IMR-90 (cell line): Measurements from ENCODE around the gene TPPP. TPM values are rescaled to one million over a fixed set of nuclear protein-coding genes. Genes with fewer than 3 reads are reported as not detected.

Experiments used
- ATAC-seq: fragments of 200-7000 bp; cut with Tn5 transposase; 2 replicates; pipeline ENCODE4 v1.9.1; 2020; ENCODE audit warnings: low read depth, mild to moderate bottlenecking, moderate library complexity
- BruUV-seq: library from RNA; stranded (reverse); fragments of 400-500 nt; replicated peaks from 2 replicates; lab custom pipeline; 2021; lab: Mats Ljungman, UMichigan
- CTCF ChIA-PET: fragments of 300-600 bp; formaldehyde crosslinking; extraction: SDS; loops from one replicate; lab custom pipeline; 2021; ENCODE audit warnings: antibody characterized with exemption; lab: Yijun Ruan, JAX
- POLR2A ChIA-PET: fragments of 300-600 bp; sonication (Branson Sonifier 250); formaldehyde crosslinking; loops from one replicate; lab custom pipeline; 2022; ENCODE audit warnings: antibody characterized with exemption; ENCODE audit not compliant: unreplicated experiment; lab: Charles Lee
- DNase-seq: peaks from one replicate; pipeline ENCODE4 v3.0.0; 2013
- H2AFZ ChIP-seq: replicated peaks from 2 replicates; pipeline ENCODE3; 2013; ENCODE audit warnings: low read length, mild to moderate bottlenecking; ENCODE audit not compliant: poor library complexity
- H2AK5ac ChIP-seq: 2 replicates; pipeline ENCODE4 v1.6.1; 2013; ENCODE audit warnings: low read depth, low read length, inconsistent platforms
- H2AK9ac ChIP-seq: replicated peaks from 2 replicates; pipeline ENCODE3; 2013; ENCODE audit warnings: mild to moderate bottlenecking, low read depth, low read length, moderate library complexity; ENCODE audit not compliant: poor library complexity
- H2BK120ac ChIP-seq: 2 replicates; pipeline ENCODE4 v1.6.1; 2013; ENCODE audit warnings: low read depth, low read length, inconsistent platforms
- H2BK15ac ChIP-seq: 3 replicates; pipeline ENCODE4 v1.6.1; 2013; ENCODE audit warnings: low read depth, low read length, inconsistent platforms
- H2BK20ac ChIP-seq: 2 replicates; pipeline ENCODE4 v1.6.1; 2013; ENCODE audit warnings: low read depth, mild to moderate bottlenecking, inconsistent platforms, low read length, moderate library complexity
- H2BK5ac ChIP-seq: 2 replicates; pipeline ENCODE4 v1.6.1; 2013; ENCODE audit warnings: mild to moderate bottlenecking, low read depth, low read length, inconsistent platforms; ENCODE audit not compliant: poor library complexity, severe bottlenecking
- H3K14ac ChIP-seq: replicated peaks from 2 replicates; pipeline ENCODE4 v1.6.1; 2013; ENCODE audit warnings: low read depth, low read length, inconsistent platforms
- H3K18ac ChIP-seq: 2 replicates; pipeline ENCODE4 v1.6.1; 2013; ENCODE audit warnings: low read depth, low read length, control low read depth
- H3K23ac ChIP-seq: 2 replicates; pipeline ENCODE4 v1.6.1; 2013; ENCODE audit warnings: low read depth, low read length, inconsistent platforms
- H3K27ac ChIP-seq: 2 replicates; pipeline ENCODE4 v1.5.1; 2013; ENCODE audit warnings: mild to moderate bottlenecking, control low read depth, low read length; ENCODE audit not compliant: insufficient read depth
- H3K27me3 ChIP-seq: 2 replicates; pipeline ENCODE4 v1.6.1; 2013; ENCODE audit warnings: low read length; ENCODE audit not compliant: control insufficient read depth, insufficient read depth
- H3K36me3 ChIP-seq: 2 replicates; pipeline ENCODE4 v1.6.1; 2013; ENCODE audit warnings: low read length, mixed read lengths; ENCODE audit not compliant: control insufficient read depth, insufficient read depth
- H3K4ac ChIP-seq: 2 replicates; pipeline ENCODE4 v1.6.1; 2013; ENCODE audit warnings: low read depth, low read length, inconsistent platforms
- H3K4me1 ChIP-seq: 2 replicates; pipeline ENCODE4 v1.6.1; 2013; ENCODE audit warnings: low read length, mixed read lengths; ENCODE audit not compliant: control insufficient read depth, insufficient read depth
- H3K4me2 ChIP-seq: 2 replicates; pipeline ENCODE4 v1.6.1; 2013; ENCODE audit warnings: low read depth, mild to moderate bottlenecking, control low read depth, low read length, moderate library complexity
- H3K4me3 ChIP-seq: 2 replicates; pipeline ENCODE4 v1.5.1; 2013; ENCODE audit warnings: low read depth, mild to moderate bottlenecking, control low read depth, low read length, moderate library complexity; ENCODE audit not compliant: insufficient read depth
- H3K56ac ChIP-seq: 2 replicates; pipeline ENCODE4 v1.6.1; 2013; ENCODE audit warnings: low read length, inconsistent platforms; ENCODE audit not compliant: insufficient read depth; ENCODE audit errors: extremely low read depth
- H3K79me1 ChIP-seq, 2 experiments: 2 replicates each; pipeline ENCODE4 v1.6.1; 2013; ENCODE audit warnings: low read length in 2 of 2, inconsistent platforms in 1 of 2, low read depth in 1 of 2
- H3K9ac ChIP-seq: 2 replicates; pipeline ENCODE4 v1.6.1; 2013; ENCODE audit warnings: low read depth, low read length, control low read depth
- H3K9me1 ChIP-seq: 2 replicates; pipeline ENCODE4 v1.6.1; 2013; ENCODE audit warnings: low read length, inconsistent platforms; ENCODE audit not compliant: insufficient read depth
- H3K9me3 ChIP-seq: 2 replicates; pipeline ENCODE4 v1.6.1; 2013; ENCODE audit warnings: low read length; ENCODE audit not compliant: control insufficient read depth, insufficient read depth
- H4K20me1 ChIP-seq: 2 replicates; pipeline ENCODE4 v1.6.1; 2013; ENCODE audit warnings: low read length, inconsistent platforms; ENCODE audit not compliant: insufficient read depth
- H4K5ac ChIP-seq: 2 replicates; pipeline ENCODE4 v1.6.1; 2013; ENCODE audit warnings: mild to moderate bottlenecking, low read depth, low read length, control low read depth
- H4K8ac ChIP-seq, 2 experiments: 2 replicates each; pipeline ENCODE4 v1.6.1; 2013; ENCODE audit warnings: low read depth in 2 of 2, low read length in 2 of 2, control low read depth in 1 of 2, inconsistent platforms in 1 of 2
- H4K91ac ChIP-seq: 2 replicates; pipeline ENCODE4 v1.6.1; 2013; ENCODE audit warnings: low read depth, low read length, inconsistent platforms; ENCODE audit not compliant: insufficient read depth
- CEBPB ChIP-seq: IDR thresholded peaks from 2 replicates; pipeline ENCODE4 v1.6.1; 2012; ENCODE audit warnings: low read depth, low read length, improper control_type of control experiment
- CHD1 ChIP-seq: IDR thresholded peaks from 2 replicates; pipeline ENCODE4 v1.6.1; 2012; ENCODE audit warnings: low read depth, low read length, improper control_type of control experiment
- FOS ChIP-seq: fragments of 150-350 bp; IDR thresholded peaks from 2 replicates; pipeline ENCODE4 v1.6.1; 2016; ENCODE audit warnings: low read depth, low read length
- MAFK ChIP-seq: IDR thresholded peaks from 2 replicates; pipeline ENCODE4 v1.6.1; 2012; ENCODE audit warnings: low read depth, low read length, improper control_type of control experiment
- MXI1 ChIP-seq: IDR thresholded peaks from 2 replicates; pipeline ENCODE4 v1.6.1; 2012; ENCODE audit warnings: low read depth, mild to moderate bottlenecking, low read length, moderate library complexity, borderline replicate concordance
- POLR2A ChIP-seq: IDR thresholded peaks from 2 replicates; pipeline ENCODE4 v1.6.1; 2012; ENCODE audit warnings: mild to moderate bottlenecking, low read depth, low read length
- RCOR1 ChIP-seq: IDR thresholded peaks from 2 replicates; pipeline ENCODE4 v1.6.1; 2012; ENCODE audit warnings: mild to moderate bottlenecking, low read length, improper control_type of control experiment; ENCODE audit not compliant: insufficient replicate concordance
- SMC3 ChIP-seq: fragments of 150-350 bp; IDR thresholded peaks from 2 replicates; pipeline ENCODE4 v1.6.1; 2016; ENCODE audit warnings: low read depth, mild to moderate bottlenecking, antibody characterized with exemption, low read length, moderate library complexity
- WGBS, 2 experiments: methylation state at CpG; one replicate each; pipeline versions ENCODE4 v1.1.5 to v1.1.7; 2013; ENCODE audit warnings: missing lambda C conversion rate in 2 of 2; ENCODE audit not compliant: insufficient read length in 1 of 2; ENCODE audit errors: extremely low coverage in 2 of 2; 5-methylcytosine and 5-hydroxymethylcytosine counted together
- dilution Hi-C: fragments of 300-500 bp; cut with HindIII; formaldehyde crosslinking; loops from one replicate; pipeline ENCODE4 v1.14.3; 2018; ENCODE audit warnings: low sequenced_read_pairs; ENCODE audit not compliant: unreplicated experiment
- in situ Hi-C: fragments of 300-500 bp; cut with MboI; formaldehyde crosslinking; loops from 3 replicates; pipeline ENCODE4 v1.14.3; 2019; ENCODE audit warnings: low sequenced_read_pairs, inconsistent platforms, mixed read lengths
- intact Hi-C: fragments of 100-400 bp; cut with micrococcal nuclease; formaldehyde crosslinking; loops from 2 replicates; pipeline ENCODE4 v1.10.0; 2022
- polyA plus RNA-seq, 3 experiments: library from polyadenylated mRNA; depleted of rRNA; stranded (reverse); fragments of >200 nt; gene quantifications; 2 replicates each; pipeline ENCODE4 v1.2.3, GENCODE V29; 2012; ENCODE audit warnings: low replicate concordance in 1 of 3
- total RNA-seq: library from RNA; depleted of rRNA; stranded (reverse); fragments of >200 nt; gene quantifications from 2 replicates; pipeline ENCODE4 v1.2.3, GENCODE V29; 2012
- TF ChIP-seq, protein P1 (sequence below): fragments of 150-350 bp; IDR thresholded peaks from 2 replicates; pipeline ENCODE4 v1.6.1; 2016; ENCODE audit warnings: low read depth, mild to moderate bottlenecking, low read length, moderate library complexity, borderline replicate concordance
- TF ChIP-seq, protein P2 (sequence below): conservative IDR thresholded peaks from 2 replicates; pipeline ENCODE4 v1.5.1; 2012; ENCODE audit warnings: mild to moderate bottlenecking, low read depth, low read length, improper control_type of control experiment
- TF ChIP-seq, protein P3 (sequence below): fragments of 150-350 bp; IDR thresholded peaks from 2 replicates; pipeline ENCODE4 v1.6.1; 2017; ENCODE audit warnings: mild to moderate bottlenecking, antibody characterized with exemption, low read length, low read depth

Gene TPPP
- total and polyA plus RNA-seq, 2 of the 4 experiments (the other 2 are of a cell fraction), result under 0.01 to 0.07 TPM

DNA sequence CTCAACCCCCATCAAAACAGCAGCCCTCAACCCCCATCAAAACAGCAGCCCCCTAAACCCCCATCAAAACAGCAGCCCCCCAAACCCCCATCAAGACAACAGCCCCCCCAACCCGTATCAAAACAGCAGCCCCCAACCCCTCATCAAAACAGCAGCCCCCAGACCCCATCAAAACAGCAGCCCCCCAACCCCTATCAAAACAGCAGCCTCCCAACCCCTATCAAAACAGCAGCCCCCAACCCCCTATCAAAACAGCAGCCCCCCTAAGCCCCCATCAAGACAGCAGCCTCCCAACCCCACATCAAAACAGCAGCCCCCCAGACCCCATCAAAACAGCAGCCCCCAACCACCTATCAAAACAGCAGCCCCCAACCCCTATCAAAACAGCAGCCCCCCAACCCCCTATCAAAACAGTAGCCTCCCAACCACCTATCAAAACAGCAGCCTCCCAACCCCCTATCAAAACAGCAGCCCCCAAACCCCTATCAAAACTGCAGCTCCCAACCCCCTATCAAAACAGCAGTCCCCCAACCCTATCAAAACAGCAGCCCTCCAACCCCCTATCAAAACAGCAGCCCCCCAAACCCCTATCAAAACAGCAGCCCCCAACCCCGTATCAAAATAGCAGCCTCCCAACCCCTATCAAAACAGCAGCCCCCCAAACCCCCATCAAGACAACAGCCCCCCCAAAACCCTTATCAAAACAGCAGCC is 1.2 kb downstream of the TPPP start:
- H4K20me1 ChIP-seq, result no peaks in the 10 kb centered on the region
- H3K36me3 ChIP-seq, result no peaks in the 10 kb centered on the region
- H3K56ac ChIP-seq, result no peak overlapping the region
- H2BK20ac ChIP-seq, result no peak overlapping the region
- H3K4ac ChIP-seq, result no peak overlapping the region
- no peak overlapping the region for H3K14ac ChIP-seq
- H3K79me1 ChIP-seq, result no peaks in the 10 kb centered on the region
- ChIA-PET CTCF (no interaction called here), POLR2A (no interaction called here)
- peaks cover 7% of the 10 kb centered on the region for H3K27me3 ChIP-seq
- DNase-seq (no peak), ATAC-seq (no peak)
- H2AK9ac ChIP-seq, result no peak overlapping the region
- intact Hi-C loops, result no loop called here
- no peak overlapping the region for H4K91ac ChIP-seq
- no peak overlapping the region for H3K18ac ChIP-seq
- dilution Hi-C loops, result no loop called here
- TF ChIP-seq MXI1 (no peak), CHD1 (no peak), RCOR1 (no peak), MAFK (no peak), FOS (no peak), SMC3 (no peak), POLR2A (no peak), CEBPB (no peak)
- TF ChIP-seq, protein P1, sequence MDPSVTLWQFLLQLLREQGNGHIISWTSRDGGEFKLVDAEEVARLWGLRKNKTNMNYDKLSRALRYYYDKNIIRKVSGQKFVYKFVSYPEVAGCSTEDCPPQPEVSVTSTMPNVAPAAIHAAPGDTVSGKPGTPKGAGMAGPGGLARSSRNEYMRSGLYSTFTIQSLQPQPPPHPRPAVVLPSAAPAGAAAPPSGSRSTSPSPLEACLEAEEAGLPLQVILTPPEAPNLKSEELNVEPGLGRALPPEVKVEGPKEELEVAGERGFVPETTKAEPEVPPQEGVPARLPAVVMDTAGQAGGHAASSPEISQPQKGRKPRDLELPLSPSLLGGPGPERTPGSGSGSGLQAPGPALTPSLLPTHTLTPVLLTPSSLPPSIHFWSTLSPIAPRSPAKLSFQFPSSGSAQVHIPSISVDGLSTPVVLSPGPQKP, result no peak
- TF ChIP-seq, protein P2, sequence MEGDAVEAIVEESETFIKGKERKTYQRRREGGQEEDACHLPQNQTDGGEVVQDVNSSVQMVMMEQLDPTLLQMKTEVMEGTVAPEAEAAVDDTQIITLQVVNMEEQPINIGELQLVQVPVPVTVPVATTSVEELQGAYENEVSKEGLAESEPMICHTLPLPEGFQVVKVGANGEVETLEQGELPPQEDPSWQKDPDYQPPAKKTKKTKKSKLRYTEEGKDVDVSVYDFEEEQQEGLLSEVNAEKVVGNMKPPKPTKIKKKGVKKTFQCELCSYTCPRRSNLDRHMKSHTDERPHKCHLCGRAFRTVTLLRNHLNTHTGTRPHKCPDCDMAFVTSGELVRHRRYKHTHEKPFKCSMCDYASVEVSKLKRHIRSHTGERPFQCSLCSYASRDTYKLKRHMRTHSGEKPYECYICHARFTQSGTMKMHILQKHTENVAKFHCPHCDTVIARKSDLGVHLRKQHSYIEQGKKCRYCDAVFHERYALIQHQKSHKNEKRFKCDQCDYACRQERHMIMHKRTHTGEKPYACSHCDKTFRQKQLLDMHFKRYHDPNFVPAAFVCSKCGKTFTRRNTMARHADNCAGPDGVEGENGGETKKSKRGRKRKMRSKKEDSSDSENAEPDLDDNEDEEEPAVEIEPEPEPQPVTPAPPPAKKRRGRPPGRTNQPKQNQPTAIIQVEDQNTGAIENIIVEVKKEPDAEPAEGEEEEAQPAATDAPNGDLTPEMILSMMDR, result no peak
- TF ChIP-seq, protein P3, sequence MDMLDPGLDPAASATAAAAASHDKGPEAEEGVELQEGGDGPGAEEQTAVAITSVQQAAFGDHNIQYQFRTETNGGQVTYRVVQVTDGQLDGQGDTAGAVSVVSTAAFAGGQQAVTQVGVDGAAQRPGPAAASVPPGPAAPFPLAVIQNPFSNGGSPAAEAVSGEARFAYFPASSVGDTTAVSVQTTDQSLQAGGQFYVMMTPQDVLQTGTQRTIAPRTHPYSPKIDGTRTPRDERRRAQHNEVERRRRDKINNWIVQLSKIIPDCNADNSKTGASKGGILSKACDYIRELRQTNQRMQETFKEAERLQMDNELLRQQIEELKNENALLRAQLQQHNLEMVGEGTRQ, result no peak
- H4K8ac ChIP-seq, result no peak overlapping the region
- H3K4me1 ChIP-seq, result no peaks in the 10 kb centered on the region
- no peak overlapping the region for H3K23ac ChIP-seq
- no peak overlapping the region for H3K9ac ChIP-seq
- H3K9me1 ChIP-seq, result no peaks in the 10 kb centered on the region
- no peak overlapping the region for H3K4me2 ChIP-seq
- no peak overlapping the region for H3K27ac ChIP-seq
- H2AK5ac ChIP-seq, result no peak overlapping the region
- no peak overlapping the region for H3K4me3 ChIP-seq
- in situ Hi-C loops, result no loop called here
- no peak overlapping the region for H2BK15ac ChIP-seq
- WGBS, 2 experiments, result no CpG with 5 or more reads among the region's 2 CpGs
- no peaks in the 10 kb centered on the region for H3K9me3 ChIP-seq
- no peak overlapping the region for H2BK120ac ChIP-seq
- H2AFZ ChIP-seq, result no peak overlapping the region
- no TSS peak for BruUV-seq
- no peak overlapping the region for H4K5ac ChIP-seq
- no peak overlapping the region for H2BK5ac ChIP-seq
